ENCODE measurements around the gene ZNF500. TPM values are rescaled to one million over a fixed set of nuclear protein-coding genes. Genes with fewer than 3 reads are reported as not detected.

Gene ZNF500
- total RNA-seq, 1 donor from 2014 or later, result 5.8 TPM

GRCh38 chr16:4783251-4783950, 16.4 kb upstream of the ZNF500 start:
- DNase-seq (ENCODE audit: low read depth), result no peak
- H3K4me3 ChIP-seq (ENCODE audit: low read depth, low read length), result no peak overlapping the region
- TF ChIP-seq CTCF (IDR thresholded peaks at IDR 0.05; ENCODE audit: insufficient read depth, low read length, severe bottlenecking), result no peak
- no peaks in the 10 kb centered on the region for H3K36me3 ChIP-seq (ENCODE audit: control insufficient read depth, insufficient read depth, low read length)
- no peaks in the 10 kb centered on the region for H3K27me3 ChIP-seq (ENCODE audit: control insufficient read depth, insufficient read depth, low read length)
- FAIRE-seq, result no peak

GRCh38 chr16:4780235-4780634, 13.3 kb upstream of the ZNF500 start:
- Histone ChIP-seq H3K4me3 (ENCODE audit: low read depth, low read length) (no peak overlapping the region), H3K36me3 (ENCODE audit: control insufficient read depth, insufficient read depth, low read length) (no peaks in the 10 kb centered on the region), H3K27me3 (ENCODE audit: control insufficient read depth, insufficient read depth, low read length) (no peaks in the 10 kb centered on the region)
- TF ChIP-seq CTCF (IDR thresholded peaks at IDR 0.05; ENCODE audit: insufficient read depth, low read length, severe bottlenecking), result no peak
- peak; percentile 43 for DNase-seq (ENCODE audit: low read depth)
- no peak for FAIRE-seq

GRCh38 chr16:4778050-4778392, 11.1 kb upstream of the ZNF500 start:
- FAIRE-seq, result no peak
- Histone ChIP-seq H3K27me3 (ENCODE audit: control insufficient read depth, insufficient read depth, low read length) (no peaks in the 10 kb centered on the region), H3K4me3 (ENCODE audit: low read depth, low read length) (no peak overlapping the region), H3K36me3 (ENCODE audit: control insufficient read depth, insufficient read depth, low read length) (no peaks in the 10 kb centered on the region)
- DNase-seq (ENCODE audit: low read depth), result no peak
- no peak for TF ChIP-seq CTCF (IDR thresholded peaks at IDR 0.05; ENCODE audit: insufficient read depth, low read length, severe bottlenecking)

- FAIRE-seq (no peak), DNase-seq (ENCODE audit: low read depth) (no peak)
- Histone ChIP-seq H3K4me3 (ENCODE audit: low read depth, low read length) (no peak overlapping the region), H3K27me3 (ENCODE audit: control insufficient read depth, insufficient read depth, low read length) (no peaks in the 10 kb centered on the region), H3K36me3 (ENCODE audit: control insufficient read depth, insufficient read depth, low read length) (no peaks in the 10 kb centered on the region)
- no peak for TF ChIP-seq CTCF (IDR thresholded peaks at IDR 0.05; ENCODE audit: insufficient read depth, low read length, severe bottlenecking)
These were observed 10.5 kb upstream of the ZNF500 start for GRCh38 chr16:4777339-4778049.

- DNase-seq (ENCODE audit: low read depth) (no peak), FAIRE-seq (no peak)
- Histone ChIP-seq H3K27me3 (ENCODE audit: control insufficient read depth, insufficient read depth, low read length) (no peaks in the 10 kb centered on the region), H3K4me3 (ENCODE audit: low read depth, low read length) (no peak overlapping the region), H3K36me3 (ENCODE audit: control insufficient read depth, insufficient read depth, low read length) (no peaks in the 10 kb centered on the region)
- TF ChIP-seq CTCF (IDR thresholded peaks at IDR 0.05; ENCODE audit: insufficient read depth, low read length, severe bottlenecking), result no peak
These were observed 9.3 kb upstream of the ZNF500 start for GRCh38 chr16:4776141-4776705.

Data from bronchial epithelial cell (primary cell).